Right lobe of liver (tissue), 6 donors: ENCODE measurements around the gene SYNE1. TPM values are rescaled to one million over a fixed set of nuclear protein-coding genes. Genes with fewer than 3 reads are reported as not detected.
A peak's percentile ranks its signal among the peaks of the same experiment; 100 is the strongest.

Source experiments
- ATAC-seq, 4 donors: fragments of 200-7000 bp; cut with Tn5 transposase; one replicate each; pipeline ENCODE4 v1.9.1; 2020; ENCODE audit warnings: mild to moderate bottlenecking in 4 of 4, moderate library complexity in 4 of 4
- DNase-seq, 3 donors: peaks; one replicate each; pipeline ENCODE4 v3.0.0-alpha.2; 2020
- H3K27ac ChIP-seq, 3 donors: fragments of 200-600 bp; one replicate each; pipeline ENCODE4 v1.8.0; 2022
- H3K27me3 ChIP-seq, 2 donors: fragments of 200-600 bp; one replicate each; pipeline ENCODE4 v1.8.0; 2022
- H3K36me3 ChIP-seq, 4 donors: fragments of 200-600 bp; sonication (generic) in 1 of 4; one replicate each; pipeline versions ENCODE4 v1.5.1 to v1.8.0; 2017 to 2022; ENCODE audit warnings: control low read depth in 1 of 4
- H3K4me1 ChIP-seq, 4 donors: fragments of 200-600 bp; sonication (generic) in 1 of 4; one replicate each; pipeline versions ENCODE4 v1.5.1 to v1.8.0; 2017 to 2022; ENCODE audit warnings: control low read depth in 1 of 4
- H3K4me3 ChIP-seq, 3 donors: fragments of 200-600 bp; one replicate each; pipeline ENCODE4 v1.8.0; 2022
- H3K9me3 ChIP-seq, 4 donors: fragments of 200-600 bp; sonication (generic) in 1 of 4; one replicate each; pipeline versions ENCODE4 v1.5.1 to v1.8.0; 2017 to 2022; ENCODE audit warnings: control low read depth in 1 of 4
- CTCF ChIP-seq, 4 donors: fragments of 200-600 bp in 3 of 4; fragments of 450-650 bp in 1 of 4; IDR thresholded peaks; one replicate each; pipeline versions ENCODE4 v1.5.1 to v1.8.0; 2016 to 2022; ENCODE audit warnings: antibody characterized with exemption in 4 of 4, mild to moderate bottlenecking in 2 of 4
- POLR2A ChIP-seq: fragments of 450-650 bp; IDR thresholded peaks from one replicate; pipeline ENCODE4 v1.6.1; 2017; ENCODE audit warnings: antibody characterized with exemption, mild to moderate bottlenecking
- WGBS: methylation state at CpG from one replicate; pipeline ENCODE4 v1.1.6; 2018; ENCODE audit warnings: low coverage, low lambda C conversion rate; ENCODE audit not compliant: insufficient coverage; ENCODE audit errors: missing lambda C conversion rate; 5-methylcytosine and 5-hydroxymethylcytosine counted together
- intact Hi-C, 2 donors: fragments of 100-400 bp; cut with DNase I; formaldehyde crosslinking; loops; one replicate each; pipeline versions ENCODE4 v1.11.2 to v1.14.1; 2022
- total RNA-seq, 6 experiments: library from RNA; depleted of rRNA in 2 of 6; stranded (reverse); fragments of >200 nt in 2 of 6; fragmentation: NEBNext Ultra II Directional in 3 of 6; extraction: Animal tissue kit (Norgen Biotek cat#: 25700) in 3 of 6; gene quantifications; one replicate each; pipeline versions ENCODE4 v1.1.0 to v1.2.4, GENCODE V29; 2016 to 2023
- donor health status: DM: no; HTN: yes; CAD: no.
- donor health status: DM: no; HTN: no; CAD: no.
- donor health status: DM: no; HTN: no; CAD: no.
- donor health status: DM: no; HTN: yes; CAD: no.
- donor health status: DM: no; HTN: yes; CAD: no.

SYNE1 gene
- total RNA-seq, 6 experiments from 2014 or later, result 22.8 to 43.2 (median 25.0) TPM

- Histone ChIP-seq H3K4me3 (no peak overlapping the region), H3K27ac (no peak overlapping the region), H3K27me3 (no peaks in the 10 kb centered on the region), H3K36me3 (no peaks in the 10 kb centered on the region), H3K9me3 (no peaks in the 10 kb centered on the region), H3K4me1 (no peaks in the 10 kb centered on the region)
- 55% methylated on average over 1 of the region's 1 CpG for WGBS
- peak in 2 of 4 donors; percentile 24 to 26 for ATAC-seq
- TF ChIP-seq CTCF (IDR thresholded peaks at IDR 0.05), result no peak
- TF ChIP-seq POLR2A, result no peak
- no peak for DNase-seq
- intact Hi-C loops, result no loop called here
Measured at GRCh38 chr6:152587473-152587872, 49.7 kb downstream of the SYNE1 start.

- Histone ChIP-seq H3K4me1 (no peaks in the 10 kb centered on the region), H3K36me3 (no peaks in the 10 kb centered on the region), H3K27me3 (no peaks in the 10 kb centered on the region), H3K4me3 (no peak overlapping the region), H3K9me3 (no peaks in the 10 kb centered on the region), H3K27ac (no peak overlapping the region)
- DNase-seq, result no peak
- intact Hi-C loops, result no loop called here
- WGBS, result 69% methylated on average over 3 of the region's 3 CpGs
- TF ChIP-seq CTCF (IDR thresholded peaks at IDR 0.05) (no peak), POLR2A (no peak)
- ATAC-seq, result no peak
Measured at GRCh38 chr6:152585236-152585635, 51.9 kb downstream of the SYNE1 start.

- Histone ChIP-seq H3K4me1 (no peaks in the 10 kb centered on the region), H3K27ac (no peak overlapping the region), H3K9me3 (no peaks in the 10 kb centered on the region), H3K4me3 (no peak overlapping the region), H3K27me3 (no peaks in the 10 kb centered on the region), H3K36me3 (no peaks in the 10 kb centered on the region)
- ATAC-seq (no peak), DNase-seq (no peak)
- WGBS, result 83% methylated on average over 3 of the region's 3 CpGs
- TF ChIP-seq POLR2A (no peak), CTCF (IDR thresholded peaks at IDR 0.05) (no peak)
- intact Hi-C loops, result no loop called here
Measured at GRCh38 chr6:152583888-152584287, 53.3 kb downstream of the SYNE1 start.

- DNase-seq (no peak), ATAC-seq (no peak)
- Histone ChIP-seq H3K9me3 (no peaks in the 10 kb centered on the region), H3K4me3 (no peak overlapping the region), H3K36me3 (no peaks in the 10 kb centered on the region), H3K27ac (no peak overlapping the region), H3K27me3 (no peaks in the 10 kb centered on the region), H3K4me1 (peaks cover 0 to 15% (median 0%) of the 10 kb centered on the region in 4 donors)
- intact Hi-C loops, result no loop called here
- TF ChIP-seq POLR2A (no peak), CTCF (IDR thresholded peaks at IDR 0.05) (no peak)
- 39% methylated on average over 1 of the region's 1 CpG for WGBS
Measured at GRCh38 chr6:152576525-152576924, 60.6 kb downstream of the SYNE1 start.

GRCh38 chr6:152575621-152576150 is 61.5 kb downstream of the SYNE1 start:
- no peaks in the 10 kb centered on the region for H3K27me3 ChIP-seq
- no peak overlapping the region for H3K4me3 ChIP-seq
- peak; percentile 57 to 79 (median 72) for ATAC-seq
- H3K27ac ChIP-seq, result no peak overlapping the region
- 9% methylated on average over 4 of the region's 4 CpGs for WGBS
- H3K36me3 ChIP-seq, result no peaks in the 10 kb centered on the region
- no peak for TF ChIP-seq CTCF (IDR thresholded peaks at IDR 0.05)
- no peak for TF ChIP-seq POLR2A
- no peaks in the 10 kb centered on the region for H3K9me3 ChIP-seq
- no peak for DNase-seq
- H3K4me1 ChIP-seq, result peaks cover 0 to 15% (median 0%) of the 10 kb centered on the region in 4 donors
- intact Hi-C loops, result no loop called here
